GM23338 (cell line): ENCODE measurements around the gene PAK4.

Experiments used
- EZH2 ChIP-seq: fragments of 200-600 bp; sonication (generic); IDR thresholded peaks from one replicate; pipeline ENCODE4 v1.8.0; 2017; ENCODE audit warnings: antibody characterized with exemption, mild to moderate bottlenecking, low read depth; ENCODE audit not compliant: unreplicated experiment
- TF ChIP-seq, protein P1 (sequence below), 2 experiments: fragments of 200-600 bp in 1 of 2; sonication (generic) in 1 of 2; conservative IDR thresholded peaks; 2 replicates each; pipeline versions ENCODE4 v1.5.1 to v1.6.1; 2016 to 2017; ENCODE audit warnings: antibody characterized with exemption in 2 of 2, low read depth in 2 of 2, mild to moderate bottlenecking in 2 of 2, moderate library complexity in 1 of 2

DNA sequence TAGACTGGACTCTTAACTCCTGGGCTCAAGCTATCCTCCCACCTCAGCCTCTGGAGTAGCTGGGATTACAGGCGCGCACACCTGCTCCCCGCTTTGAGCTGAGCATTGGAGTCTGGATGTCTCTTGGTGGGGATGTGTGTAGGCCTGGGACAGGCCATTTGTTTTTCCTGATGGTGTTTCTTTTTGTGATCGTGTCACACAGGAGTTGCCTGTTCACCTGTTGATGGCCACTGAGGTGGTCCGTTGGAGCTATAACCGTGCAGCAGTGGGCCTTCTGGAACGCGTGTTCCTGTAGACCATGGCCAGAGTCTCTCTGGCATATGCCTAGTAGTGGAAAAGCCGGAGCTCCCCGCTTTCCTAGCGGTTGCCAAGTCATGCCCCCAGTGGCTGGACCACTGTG lies 3.5 kb downstream of the PAK4 start:
- TF ChIP-seq, protein P1, sequence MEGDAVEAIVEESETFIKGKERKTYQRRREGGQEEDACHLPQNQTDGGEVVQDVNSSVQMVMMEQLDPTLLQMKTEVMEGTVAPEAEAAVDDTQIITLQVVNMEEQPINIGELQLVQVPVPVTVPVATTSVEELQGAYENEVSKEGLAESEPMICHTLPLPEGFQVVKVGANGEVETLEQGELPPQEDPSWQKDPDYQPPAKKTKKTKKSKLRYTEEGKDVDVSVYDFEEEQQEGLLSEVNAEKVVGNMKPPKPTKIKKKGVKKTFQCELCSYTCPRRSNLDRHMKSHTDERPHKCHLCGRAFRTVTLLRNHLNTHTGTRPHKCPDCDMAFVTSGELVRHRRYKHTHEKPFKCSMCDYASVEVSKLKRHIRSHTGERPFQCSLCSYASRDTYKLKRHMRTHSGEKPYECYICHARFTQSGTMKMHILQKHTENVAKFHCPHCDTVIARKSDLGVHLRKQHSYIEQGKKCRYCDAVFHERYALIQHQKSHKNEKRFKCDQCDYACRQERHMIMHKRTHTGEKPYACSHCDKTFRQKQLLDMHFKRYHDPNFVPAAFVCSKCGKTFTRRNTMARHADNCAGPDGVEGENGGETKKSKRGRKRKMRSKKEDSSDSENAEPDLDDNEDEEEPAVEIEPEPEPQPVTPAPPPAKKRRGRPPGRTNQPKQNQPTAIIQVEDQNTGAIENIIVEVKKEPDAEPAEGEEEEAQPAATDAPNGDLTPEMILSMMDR (conservative IDR thresholded peaks at IDR 0.05; ENCODE audit: low read depth in 2 of 2): no peak
- no peak for TF ChIP-seq EZH2
